AG04449 (cell line): ENCODE results near the gene EIF4G2.

Experiments
- CTCF ChIA-PET: fragments of 350-600 bp; formaldehyde crosslinking; extraction: SDS; loops from one replicate; lab custom pipeline; 2021; ENCODE audit warnings: antibody characterized with exemption; lab: Yijun Ruan, JAX
- POLR2A ChIA-PET: fragments of 400-600, 350-600 bp; formaldehyde crosslinking; extraction: SDS; loops from one replicate; lab custom pipeline; 2020; ENCODE audit warnings: antibody characterized with exemption, inconsistent platforms; lab: Yijun Ruan, JAX
- DNase-seq: peaks from one replicate; pipeline ENCODE4 v3.0.0-alpha.2; 2010; ENCODE audit warnings: low read depth, low spot score
- H3K4me3 ChIP-seq: 2 replicates; pipeline ENCODE4 v1.5.1; 2011; ENCODE audit warnings: low read depth, mild to moderate bottlenecking, control low read depth, low read length
- CTCF ChIP-seq: IDR thresholded peaks from one replicate; pipeline ENCODE4 v1.5.1; 2011; ENCODE audit warnings: mild to moderate bottlenecking, moderate library complexity, low read length, control low read depth, inconsistent platforms; ENCODE audit not compliant: insufficient read depth; ENCODE audit errors: missing control alignments

The EIF4G2 gene

GRCh38 chr11:10777806-10778205 lies 30.9 kb downstream of the EIF4G2 start:
- POLR2A ChIA-PET = interaction anchor here (1.0 kb wide), 1 partner anchor 31 kb away, joined by 5 read pairs; the partner anchor contains the start of gene EIF4G2
- CTCF ChIA-PET = interaction anchor here (4.1 to 7.9 kb wide), 2 partner anchors 8 to 13 kb away, joined by 29 to 79 read pairs; no protein-coding TSS in a partner anchor
- DNase-seq = no peak
- H3K4me3 ChIP-seq = no peak overlapping the region
- TF ChIP-seq CTCF = no peak

- H3K4me3 ChIP-seq = no peak overlapping the region
- no peak for TF ChIP-seq CTCF
- no peak for DNase-seq
- ChIA-PET POLR2A (no interaction called here), CTCF (interaction anchor here (1.8 to 7.9 kb wide), 2 partner anchors 14 to 1010 kb away, joined by 6 to 79 read pairs; no protein-coding TSS in a partner anchor)
These were observed 31.3 kb downstream of the EIF4G2 start for GRCh38 chr11:10777393-10777793.

- no peak overlapping the region for H3K4me3 ChIP-seq
- ChIA-PET POLR2A (no interaction called here), CTCF (interaction anchor here (0.7 to 2.7 kb wide), 4 partner anchors 9 to 1013 kb away, joined by 3 to 11 read pairs (median 3); no protein-coding TSS in a partner anchor)
- DNase-seq = no peak
- TF ChIP-seq CTCF = no peak
These were observed 33.9 kb downstream of the EIF4G2 start for GRCh38 chr11:10774811-10775210.

GRCh38 chr11:10771457-10771856 lies 37.3 kb downstream of the EIF4G2 start:
- H3K4me3 ChIP-seq = no peak overlapping the region
- TF ChIP-seq CTCF = no peak
- CTCF ChIA-PET = interaction anchor here (0.8 to 5.7 kb wide), 19 partner anchors 9 to 1016 kb away, joined by 3 to 69 read pairs (median 9); no protein-coding TSS in a partner anchor
- POLR2A ChIA-PET = no interaction called here
- no peak for DNase-seq

GRCh38 chr11:10770626-10771254 lies 38.0 kb downstream of the EIF4G2 start:
- H3K4me3 ChIP-seq = no peak overlapping the region
- ChIA-PET POLR2A (interaction anchor here (0.5 to 1.0 kb wide), 2 partner anchors 9 to 38 kb away, joined by 4 to 7 read pairs; partner anchors contain the start of gene EIF4G2), CTCF (interaction anchor here (0.6 to 5.7 kb wide), 38 partner anchors 9 to 1022 kb away, joined by 3 to 69 read pairs (median 4); no protein-coding TSS in a partner anchor)
- TF ChIP-seq CTCF = peak; percentile 70
- no peak for DNase-seq

- no peak for TF ChIP-seq CTCF
- no peak for DNase-seq
- no peak overlapping the region for H3K4me3 ChIP-seq
- ChIA-PET POLR2A (no interaction called here), CTCF (interaction anchor here (1.0 to 1.6 kb wide), 2 partner anchors 28 to 1023 kb away, joined by 4 to 6 read pairs; no protein-coding TSS in a partner anchor)
These were observed 44.3 kb downstream of the EIF4G2 start for GRCh38 chr11:10764412-10764811.
